HG02973 (cell line): ENCODE results near the gene LMO2.
"Not testable (repeated sequence)": the region's sequence is repeated elsewhere in the genome, so short reads cannot be mapped to it uniquely, and the experiment has no call there.

Source experiments
- ATAC-seq: cut with Tn5 transposase; IDR thresholded peaks from one replicate; pipeline ENCODE4 v1.9.1; 2021; ENCODE audit warnings: moderate library complexity; ENCODE audit not compliant: unreplicated experiment

Gene LMO2

GRCh38 chr11:33827206-33827605 is 64.7 kb downstream of the LMO2 start:
- no peak for ATAC-seq

DNA sequence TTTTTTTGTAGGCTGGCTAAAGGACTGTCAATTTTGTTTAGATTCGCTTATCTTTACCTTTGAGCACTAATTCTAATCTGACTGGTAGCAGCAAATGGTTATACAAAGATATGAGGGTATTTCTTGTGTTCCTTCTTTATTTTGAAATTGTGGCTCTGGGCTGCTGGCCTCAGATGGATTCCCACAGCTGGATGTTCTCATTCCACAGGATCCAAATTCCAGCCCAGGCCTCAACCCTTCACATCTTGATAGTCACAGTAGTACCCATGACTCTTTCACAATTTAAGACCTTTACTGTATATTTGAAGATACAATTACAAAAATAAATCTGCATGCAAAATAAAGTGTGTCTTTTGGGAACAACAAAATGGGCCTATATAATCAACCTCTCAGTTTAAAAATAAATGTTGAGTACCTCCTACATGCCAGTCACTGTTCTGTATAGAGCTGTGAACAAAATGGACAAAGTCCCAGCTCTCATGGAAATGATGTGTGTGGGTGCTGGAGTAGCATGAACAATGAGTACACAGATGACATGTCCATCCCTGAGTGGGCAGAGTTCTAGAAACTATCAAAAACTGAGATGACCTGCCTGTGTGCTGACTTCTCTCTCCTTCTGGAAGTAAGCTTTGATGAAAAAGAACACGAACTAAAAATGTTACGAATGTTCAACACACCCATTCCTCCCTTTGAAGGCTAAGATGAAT is 65.9 kb downstream of the LMO2 start:
- ATAC-seq: no peak

DNA sequence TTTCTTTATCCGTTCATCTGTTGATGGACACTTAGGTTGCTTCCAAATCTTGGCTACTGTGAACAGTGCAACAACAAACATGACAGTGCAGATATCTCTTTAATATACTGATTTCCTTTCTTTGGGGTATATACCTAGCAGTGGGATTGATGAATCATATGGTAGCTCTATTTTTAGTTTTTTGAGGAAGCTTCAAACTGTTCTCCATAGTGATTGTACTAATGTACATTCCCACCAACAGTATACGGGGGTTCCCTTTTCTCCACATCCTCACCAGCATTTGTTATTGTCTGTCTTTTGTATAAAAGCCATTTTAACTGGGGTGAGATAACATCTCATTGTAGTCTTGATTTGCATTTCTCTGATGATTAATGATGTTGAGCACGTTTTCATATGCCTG is 68.9 kb downstream of the LMO2 start:
- not testable (repeated sequence) for ATAC-seq

DNA sequence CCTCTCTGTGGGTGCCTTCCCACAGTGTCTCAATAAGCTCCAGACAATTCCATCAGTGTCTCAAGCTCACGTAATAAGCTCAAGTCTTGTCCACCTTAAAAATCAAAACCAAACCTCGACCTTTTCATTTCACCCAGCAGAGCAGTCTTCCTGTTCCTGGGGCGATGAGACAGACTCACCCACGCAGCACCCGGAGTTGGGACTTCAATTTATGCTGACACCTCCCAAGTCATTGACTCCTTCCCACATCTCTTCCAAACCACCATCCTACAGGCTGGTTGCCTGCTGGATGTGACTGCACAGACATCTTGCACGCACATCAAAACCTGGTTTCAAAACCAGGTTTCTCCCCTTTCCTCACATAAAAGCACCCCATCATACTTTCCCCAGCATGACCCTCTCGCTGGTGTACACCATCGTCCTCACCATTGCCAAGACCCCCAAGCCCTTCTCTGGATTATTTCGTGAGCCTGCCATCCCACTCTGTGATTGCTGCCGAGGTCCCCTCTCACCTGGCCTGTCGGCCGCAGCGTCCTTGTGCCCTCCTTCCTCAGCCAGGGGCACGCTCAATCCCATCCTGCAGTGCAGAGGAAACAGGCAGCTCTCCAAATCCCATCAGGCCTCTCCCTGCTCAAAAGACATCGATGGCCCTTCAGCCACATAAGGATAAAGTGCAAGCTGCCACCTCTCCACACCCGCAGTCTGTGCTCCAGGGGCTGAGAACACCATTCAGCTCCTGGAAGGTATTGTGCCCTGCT is 72.4 kb downstream of the LMO2 start:
- no peak for ATAC-seq
